HG03095 (cell line): ENCODE results near the gene GPRIN3.

Experiments
- ATAC-seq: cut with Tn5 transposase; IDR thresholded peaks from one replicate; pipeline ENCODE4 v1.9.1; 2021; ENCODE audit warnings: moderate library complexity; ENCODE audit not compliant: unreplicated experiment

GPRIN3 gene

DNA sequence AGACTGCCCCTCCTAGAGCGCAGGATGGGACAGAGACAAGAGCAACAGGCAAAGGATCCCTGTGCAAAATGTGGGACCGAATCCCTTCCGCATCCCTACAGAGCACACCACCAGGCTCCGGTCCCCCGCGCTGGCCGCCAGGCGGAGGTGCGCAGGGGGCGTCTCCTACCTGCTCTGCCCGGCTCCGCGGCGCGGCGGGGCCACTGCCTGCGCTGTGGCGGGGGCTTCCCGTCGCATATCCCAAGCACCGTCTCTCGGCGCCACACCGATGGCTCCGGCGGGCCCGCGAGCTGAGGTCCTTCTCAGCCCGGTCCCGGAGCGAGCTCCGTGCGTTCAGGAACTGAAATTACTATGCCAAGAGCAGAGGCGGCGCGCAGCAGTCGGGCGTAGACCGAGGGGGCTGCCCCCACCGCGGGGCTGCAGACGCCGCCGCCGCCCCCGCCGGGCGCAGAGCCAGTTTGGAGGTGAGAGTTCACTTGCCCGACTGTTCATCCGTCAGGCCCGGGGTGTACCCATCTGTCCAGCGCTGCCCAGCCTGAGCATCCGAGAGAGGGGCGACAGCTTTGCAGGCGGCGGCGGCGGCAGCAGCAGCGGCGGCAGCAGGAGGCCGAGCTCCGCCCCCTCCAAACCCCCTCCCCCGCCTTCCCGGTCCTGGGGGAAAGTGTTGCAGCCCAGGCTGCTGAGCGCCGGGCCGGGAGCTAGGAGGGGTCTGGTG lies at the start of gene GPRIN3:
Gene GPRIN3, minus strand, starts transcription at position 355 of the 715 bp plus-strand sequence. CDS start 57,690 bp downstream, outside the sequence.
- peak; percentile 70 for ATAC-seq

GRCh38 chr4:89357340-89357739 lies 49.7 kb upstream of the GPRIN3 start:
- ATAC-seq: no peak

GRCh38 chr4:89356086-89356485 lies 48.5 kb upstream of the GPRIN3 start:
- ATAC-seq: no peak

DNA sequence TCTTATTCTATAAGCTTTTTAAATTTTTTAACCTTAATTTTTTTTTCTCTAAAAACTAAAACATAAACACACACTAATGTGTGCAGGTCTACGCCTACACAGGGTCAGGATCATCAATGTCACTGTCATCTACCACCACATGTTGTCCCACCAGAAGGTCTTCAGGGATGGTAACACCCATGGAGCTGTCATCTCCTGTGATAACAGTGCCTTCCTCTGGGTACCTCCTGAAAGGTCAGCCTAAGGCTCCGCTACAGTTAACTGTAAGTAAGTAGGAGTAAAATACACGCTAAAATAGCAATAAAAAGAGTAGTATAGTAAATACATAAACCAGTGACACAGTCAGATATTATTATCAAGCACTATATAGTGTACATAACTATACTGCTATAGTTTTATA lies 45.9 kb upstream of the GPRIN3 start:
- ATAC-seq: no peak

DNA sequence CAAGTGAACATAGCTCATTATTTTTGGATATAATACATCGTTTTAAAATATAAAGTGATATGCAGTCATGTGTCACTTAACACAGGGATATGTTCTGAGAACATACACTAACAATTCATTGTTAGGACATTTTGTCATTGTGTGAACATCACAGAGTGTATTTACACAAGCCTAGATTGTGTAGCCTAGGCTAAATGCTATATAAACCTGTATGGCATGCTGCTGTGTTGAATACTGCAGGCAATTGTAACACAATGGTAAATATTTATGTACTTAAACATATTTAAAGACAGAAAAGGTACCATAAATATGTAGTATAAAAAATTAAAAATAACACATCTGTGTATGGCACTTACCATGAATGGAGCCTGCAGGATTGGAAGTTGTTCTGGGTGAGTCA lies 44.9 kb upstream of the GPRIN3 start:
- no peak for ATAC-seq

DNA sequence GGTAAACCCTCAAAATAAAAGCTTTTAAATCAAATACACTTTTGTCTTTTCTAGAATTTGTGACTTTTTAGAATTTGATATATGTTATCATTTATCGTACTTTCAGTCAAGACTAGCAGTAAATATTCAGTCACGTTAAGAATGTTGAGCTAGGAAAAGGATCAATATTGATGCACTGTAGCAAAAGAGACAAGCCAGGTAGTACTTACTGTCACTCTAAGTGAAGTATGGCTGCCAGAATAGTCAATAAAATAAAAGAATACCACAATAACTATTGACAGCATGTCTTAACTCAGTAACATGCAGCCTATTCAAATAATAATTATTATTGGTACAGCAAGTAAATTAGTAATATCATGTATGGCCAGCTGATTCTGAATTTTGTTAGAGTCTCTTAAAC lies 43.6 kb upstream of the GPRIN3 start:
- ATAC-seq: no peak

DNA sequence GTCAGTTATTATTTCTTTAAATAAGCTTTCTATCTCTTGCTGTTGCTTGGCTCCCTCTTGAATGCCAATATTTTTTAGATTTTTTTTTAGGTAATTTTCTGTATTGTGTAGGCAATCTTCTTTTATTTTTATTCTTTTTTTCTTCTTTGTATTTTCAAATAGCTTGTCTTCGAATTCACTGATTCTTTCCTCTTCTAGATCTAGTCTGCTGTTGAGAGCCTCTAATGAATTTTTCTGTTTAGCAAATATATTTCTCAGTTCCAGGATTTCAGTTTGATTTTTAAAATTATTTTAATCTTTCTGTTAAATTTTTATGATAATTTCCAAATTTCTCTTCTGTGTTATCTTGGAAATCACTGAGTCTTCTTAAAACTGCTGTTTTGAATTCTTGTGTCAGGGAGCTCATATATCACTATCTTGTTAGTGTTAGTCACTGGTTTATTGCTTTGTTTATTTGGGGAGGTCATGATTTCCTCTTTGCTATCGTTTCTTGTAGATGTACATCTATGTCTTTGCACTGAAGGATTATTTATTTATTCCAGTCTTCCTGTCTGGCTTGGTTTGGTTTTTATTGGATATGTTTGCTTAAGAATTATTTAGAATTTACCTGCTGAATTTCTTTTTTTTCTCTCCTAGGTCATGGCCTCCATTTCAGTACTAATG lies 39.9 kb upstream of the GPRIN3 start:
- no peak for ATAC-seq

- ATAC-seq: no peak
Observed at GRCh38 chr4:89344571-89344970, 37.0 kb upstream of the GPRIN3 start.

GRCh38 chr4:89338206-89338605 lies 30.6 kb upstream of the GPRIN3 start:
- no peak for ATAC-seq

DNA sequence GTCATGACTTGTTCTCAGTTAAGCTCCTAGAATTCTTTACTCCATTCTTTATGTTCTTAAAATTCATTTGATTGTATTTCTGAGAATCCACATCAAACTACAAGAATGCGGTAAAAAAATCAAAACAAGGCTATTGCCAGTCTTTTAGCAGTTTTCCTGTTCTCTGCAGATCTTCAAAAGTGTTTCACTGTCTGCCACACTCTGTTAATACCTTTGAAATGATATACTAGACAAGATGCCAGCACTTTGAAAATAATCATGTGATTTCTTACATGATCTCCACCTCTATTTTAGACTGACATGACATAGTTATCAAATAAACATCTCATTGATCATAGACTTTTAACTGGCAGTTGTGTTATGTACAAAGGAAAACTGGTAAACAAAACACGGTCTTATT lies 30.1 kb upstream of the GPRIN3 start:
- ATAC-seq: no peak

GRCh38 chr4:89336818-89337420 lies 29.3 kb upstream of the GPRIN3 start:
- ATAC-seq: no peak

DNA sequence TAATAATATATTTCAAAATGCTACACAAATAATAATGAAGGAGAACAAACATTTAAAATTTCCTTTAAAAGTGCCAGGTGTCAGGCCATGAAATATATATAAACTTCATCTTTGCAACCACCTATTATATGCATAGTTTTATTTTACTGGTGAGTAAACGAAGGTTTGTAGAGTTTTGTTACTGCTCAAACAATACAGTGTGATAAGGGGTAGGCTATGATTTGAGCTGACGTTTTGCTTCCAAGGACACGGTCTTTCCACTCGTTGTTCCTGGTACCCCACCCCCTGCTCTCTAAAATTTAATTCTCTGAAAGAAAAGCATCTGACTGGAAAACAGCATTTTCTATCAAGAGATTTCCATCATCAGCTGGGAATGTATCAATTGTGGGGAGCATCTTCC lies 27.2 kb upstream of the GPRIN3 start:
- ATAC-seq: no peak

DNA sequence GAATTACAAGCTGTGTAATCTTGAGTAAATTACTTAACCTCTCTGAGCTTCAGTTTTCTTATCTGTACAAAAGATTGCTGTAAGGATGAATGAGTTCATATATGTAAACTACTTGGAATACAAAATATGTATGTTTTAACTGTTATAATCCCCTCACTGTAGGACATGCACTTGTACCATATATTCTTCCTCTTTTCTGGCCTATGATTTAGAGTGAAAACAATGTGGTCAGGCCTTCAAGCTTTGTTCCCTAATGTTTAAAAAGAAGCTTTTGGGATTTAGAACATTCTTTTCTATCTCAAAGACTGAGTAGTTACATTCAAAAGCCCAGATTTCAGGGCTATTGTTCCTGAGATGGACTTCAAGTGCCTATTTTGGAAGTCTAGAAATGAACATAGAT lies 26.7 kb upstream of the GPRIN3 start:
- no peak for ATAC-seq

DNA sequence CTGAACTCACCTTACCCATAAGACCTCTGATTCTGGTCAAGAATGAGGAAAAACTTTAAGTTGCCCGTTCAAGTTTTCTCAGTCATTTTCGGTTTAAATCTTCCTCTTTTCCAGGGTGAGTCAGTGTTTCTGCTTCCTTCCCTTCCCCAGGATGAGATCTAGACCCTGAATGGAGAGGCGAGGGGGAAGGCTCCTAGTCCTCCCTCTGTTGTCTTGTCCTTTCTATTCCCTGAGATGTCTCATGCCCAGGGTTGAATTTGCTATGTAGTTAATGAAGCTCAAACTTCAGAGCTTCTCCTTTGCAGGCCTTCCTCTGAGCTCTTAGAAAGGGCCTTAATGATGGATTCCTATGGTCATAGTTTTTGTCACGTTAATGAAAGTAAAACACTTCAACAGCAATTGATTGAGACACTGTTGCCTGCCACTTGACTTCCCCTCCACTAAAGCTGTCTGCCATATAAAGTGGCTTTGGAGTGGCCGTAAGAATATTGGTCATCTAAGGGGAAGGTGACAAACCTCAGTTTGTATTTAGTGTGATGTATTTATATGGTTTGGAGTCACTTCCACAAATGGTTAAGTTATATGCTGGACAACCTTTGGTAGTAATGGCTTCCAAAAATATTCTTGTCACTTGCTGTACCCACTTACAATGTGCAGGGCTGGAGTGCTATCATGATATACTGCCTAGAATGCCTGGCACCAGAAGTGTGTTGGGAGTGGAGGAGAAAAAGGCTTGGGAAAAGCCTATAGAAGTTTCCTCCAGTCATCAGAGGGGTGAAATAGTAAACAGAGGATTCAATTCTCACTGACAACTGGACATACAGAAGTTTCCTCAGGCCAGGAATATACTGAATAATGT lies 24.3 kb upstream of the GPRIN3 start:
- no peak for ATAC-seq

- ATAC-seq: no peak
Observed at GRCh38 chr4:89331197-89331596, 23.6 kb upstream of the GPRIN3 start.

GRCh38 chr4:89329280-89329679 lies 21.7 kb upstream of the GPRIN3 start:
- ATAC-seq: no peak

DNA sequence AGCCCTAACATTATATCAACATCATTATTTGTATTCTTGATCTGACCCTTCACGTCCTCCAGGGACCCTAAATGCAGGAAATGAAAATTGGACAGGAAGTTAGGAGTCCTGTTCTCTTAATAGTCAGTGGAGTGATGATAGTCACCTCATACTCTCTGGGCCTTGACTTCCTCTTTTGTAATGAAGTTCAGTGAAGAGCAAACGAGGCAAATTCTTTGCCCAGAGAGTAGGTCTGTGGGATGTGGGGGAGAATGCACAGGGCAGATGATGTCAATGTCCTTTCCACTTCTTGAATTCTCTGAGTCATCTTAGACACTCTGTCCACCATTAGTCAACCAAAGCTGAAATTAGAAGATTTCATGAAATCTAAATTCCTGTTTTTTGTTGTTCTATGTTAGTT lies 17.1 kb upstream of the GPRIN3 start:
- peak; percentile 83 for ATAC-seq

DNA sequence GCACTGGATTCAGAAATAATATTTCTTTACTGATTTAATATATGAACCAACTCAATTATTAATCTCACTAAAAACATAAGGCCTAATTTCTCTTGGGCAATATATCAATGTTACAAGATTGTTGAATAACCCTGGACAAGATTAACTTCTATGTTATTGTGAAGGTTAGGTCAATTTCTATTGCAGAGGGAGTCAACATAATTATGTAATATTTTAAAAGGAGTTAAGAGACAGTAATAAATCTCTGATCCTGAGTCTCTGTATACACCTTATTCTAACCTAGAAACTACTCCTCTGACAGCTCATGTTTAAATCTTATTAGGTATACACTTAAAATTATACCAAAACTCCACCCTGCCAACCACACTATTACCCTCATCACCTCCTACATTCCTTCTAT lies 15.1 kb upstream of the GPRIN3 start:
- no peak for ATAC-seq

DNA sequence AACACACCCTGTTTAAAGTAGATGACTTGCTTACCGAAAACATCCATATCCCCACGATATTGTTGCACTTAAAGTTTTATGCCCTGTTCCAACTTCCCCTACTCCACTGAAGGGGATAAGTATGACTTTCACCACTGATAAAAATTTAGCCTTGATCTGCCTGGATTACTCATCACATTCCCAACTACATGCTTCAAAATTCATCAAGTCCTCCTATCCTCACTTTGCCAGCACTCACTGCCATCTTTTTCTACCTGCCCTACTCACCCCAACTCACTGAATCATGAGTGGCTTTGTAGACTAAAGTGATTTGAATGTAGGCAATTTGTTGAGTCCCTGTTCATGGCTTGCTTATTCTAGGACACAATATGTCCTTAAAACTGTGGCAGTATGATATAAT lies 12.2 kb upstream of the GPRIN3 start:
- no peak for ATAC-seq

GRCh38 chr4:89316931-89317366 lies 9.3 kb upstream of the GPRIN3 start:
- ATAC-seq: no peak

GRCh38 chr4:89316211-89316610 lies 8.6 kb upstream of the GPRIN3 start:
- ATAC-seq: no peak
